Measurements from ENCODE around the gene SLFN5.
"Not testable (repeated sequence)": the region's sequence is repeated elsewhere in the genome, so short reads cannot be mapped to it uniquely, and the experiment has no call there.

The SLFN5 gene

DNA sequence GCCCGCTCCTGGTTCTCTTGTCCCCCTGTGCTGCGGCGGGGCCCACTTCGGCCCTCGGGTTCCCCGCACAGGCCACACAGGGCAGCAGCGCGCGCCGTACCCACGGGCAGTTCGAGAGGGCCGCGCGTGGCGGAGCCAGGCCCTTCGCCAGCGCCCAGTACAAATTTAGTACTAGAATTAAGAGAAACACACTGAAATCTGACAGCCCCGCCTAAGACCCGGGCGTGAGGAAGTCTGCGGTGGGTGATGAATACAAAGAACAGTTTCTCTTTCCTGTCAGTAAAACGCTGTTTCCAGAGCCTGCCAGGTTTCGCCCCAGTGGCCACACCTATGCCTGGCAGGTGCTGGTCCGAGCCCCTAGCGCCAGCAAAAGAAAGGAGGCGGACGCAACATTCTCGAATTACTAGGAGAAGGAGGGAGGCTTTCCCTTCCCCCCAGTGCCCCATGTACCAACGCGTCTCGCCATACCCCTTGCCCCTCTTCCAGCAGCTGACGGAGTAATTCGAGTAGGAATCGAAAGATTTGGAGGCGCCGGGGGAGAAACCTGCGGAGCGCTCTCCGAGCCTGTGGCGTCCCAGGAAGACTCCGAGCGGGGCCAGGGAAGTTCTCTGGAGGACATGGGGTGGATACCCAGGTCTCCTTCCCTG, 591 bp upstream of the SLFN5 start:
- peak; percentile 79 for DNase-seq (ENCODE audit: low read depth)

DNA sequence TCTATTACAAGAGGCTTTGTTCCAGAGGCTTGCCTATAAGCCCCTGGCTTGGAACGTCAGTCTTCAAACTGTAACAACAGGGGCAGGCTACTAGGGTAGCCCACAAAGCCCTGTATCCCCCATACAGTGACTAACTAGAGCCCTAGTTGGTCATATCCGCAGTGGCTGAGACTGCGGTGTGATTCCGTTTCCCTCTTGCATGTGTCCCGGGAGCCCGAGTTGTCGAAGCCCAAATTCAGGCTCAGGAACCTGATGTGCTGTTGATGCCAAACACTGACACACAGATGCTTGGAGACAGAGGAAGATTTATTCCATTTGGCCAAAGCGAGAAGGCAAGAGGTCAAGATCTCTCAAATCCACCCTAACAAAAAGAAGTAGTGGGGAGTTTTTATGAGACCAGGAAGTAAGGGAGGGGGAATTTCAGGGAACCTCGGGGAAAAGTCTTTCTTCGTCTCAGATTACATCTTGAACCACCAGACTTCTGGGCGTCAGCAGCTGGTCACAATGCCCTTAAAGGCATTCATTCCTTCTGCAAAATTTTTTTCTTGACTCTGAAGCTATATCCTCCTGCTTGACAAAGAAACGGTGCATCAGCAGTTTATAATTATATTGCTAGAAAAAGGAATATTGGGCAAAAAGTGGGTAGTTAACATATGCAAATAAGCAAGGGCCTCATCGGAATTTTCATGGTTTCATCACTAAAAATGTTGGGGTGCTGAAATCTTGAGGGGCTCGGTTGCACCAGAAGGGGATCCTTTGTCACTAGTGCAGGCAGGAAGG, 879 bp downstream of the SLFN5 start:
- peak; percentile 38 for DNase-seq (ENCODE audit: low read depth)

DNA sequence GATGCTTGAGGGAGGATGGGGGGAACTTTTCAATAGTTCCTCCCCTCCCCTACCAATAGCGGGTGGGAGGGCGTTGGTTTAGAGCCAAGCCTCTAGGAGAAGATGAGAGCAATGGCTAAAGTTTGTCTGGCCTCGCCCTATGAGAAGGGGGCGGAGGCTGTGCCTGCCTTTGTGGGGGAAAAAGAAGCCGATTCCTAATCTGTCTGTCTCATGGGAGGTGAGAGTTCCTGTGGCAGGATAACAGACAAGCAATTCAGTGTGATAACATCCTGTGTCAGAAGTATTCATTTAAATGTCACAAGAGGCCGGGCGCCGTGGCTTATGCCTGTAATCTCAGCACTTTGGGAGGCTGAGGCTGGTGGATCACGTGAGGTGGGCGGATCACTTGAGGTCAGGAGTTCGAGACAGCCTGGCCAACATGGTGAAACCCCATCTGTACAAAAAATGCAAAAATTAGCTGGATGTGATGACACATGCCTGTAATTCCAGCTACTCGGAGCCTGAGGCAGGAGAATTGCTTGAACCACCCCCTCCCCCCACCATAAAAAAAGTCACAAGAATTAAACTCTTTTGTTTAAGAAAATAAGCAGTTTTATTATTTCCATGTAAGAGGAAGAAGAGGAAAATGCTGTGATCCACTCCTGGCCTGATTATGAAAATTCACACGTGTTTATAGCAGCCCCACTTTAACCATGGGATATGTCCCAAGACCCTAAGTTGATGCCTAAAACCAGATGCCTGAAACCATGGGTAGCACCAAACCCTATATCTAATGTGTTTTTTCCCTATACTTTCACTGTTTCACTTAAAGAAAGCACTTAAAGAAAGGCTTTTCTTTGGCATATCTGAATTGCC, 1.7 kb downstream of the SLFN5 start:
- DNase-seq (ENCODE audit: low read depth) = peak; percentile 83

GRCh38 chr17:35245196-35245486, 2.3 kb downstream of the SLFN5 start:
- DNase-seq (ENCODE audit: low read depth) = no peak

DNA sequence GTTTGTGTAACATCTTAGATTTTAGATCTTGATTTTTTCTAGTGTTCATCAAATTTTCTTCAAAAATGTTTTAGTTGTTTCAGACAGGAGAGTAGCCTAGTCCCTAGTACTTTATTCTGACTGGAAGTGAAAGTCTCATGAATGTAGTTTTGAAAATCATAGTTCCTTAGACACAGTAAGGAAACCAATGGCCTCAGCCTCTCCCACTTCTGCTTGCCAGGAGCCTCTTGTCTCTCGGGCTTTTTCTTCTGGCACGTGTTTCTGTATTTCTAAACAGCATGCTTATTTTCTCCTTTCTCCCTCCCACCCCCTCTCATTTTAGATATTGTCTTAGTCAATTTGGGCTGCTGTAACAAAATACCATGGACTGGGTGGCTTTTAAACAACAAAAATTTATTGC, 9.8 kb downstream of the SLFN5 start:
- DNase-seq (ENCODE audit: low read depth) = no peak

- DNase-seq (ENCODE audit: low read depth) = no peak
These were observed 11.4 kb downstream of the SLFN5 start for GRCh38 chr17:35254107-35254773.

- DNase-seq (ENCODE audit: low read depth) = no peak
These were observed 12.4 kb downstream of the SLFN5 start for GRCh38 chr17:35255316-35255715.

DNA sequence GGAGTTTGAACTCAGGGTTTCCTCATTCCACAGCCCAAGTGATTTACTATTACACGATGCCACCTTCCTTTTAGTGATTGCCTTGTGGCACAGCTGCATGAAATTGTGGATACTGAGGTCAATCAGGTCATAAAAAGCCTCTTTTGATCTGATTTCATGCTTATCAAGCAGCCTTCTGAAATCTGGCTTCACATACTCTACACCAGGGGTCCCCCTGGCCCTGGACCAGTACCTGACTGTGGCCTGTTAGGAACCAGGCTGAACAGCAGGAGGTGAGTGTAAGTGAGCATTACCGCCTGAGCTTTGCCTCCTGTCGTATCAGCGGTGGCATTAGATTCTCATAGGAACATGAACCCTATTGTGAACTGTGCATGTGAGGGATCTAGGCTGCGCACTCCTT, 13.8 kb downstream of the SLFN5 start:
- DNase-seq (ENCODE audit: low read depth) = no peak

GRCh38 chr17:35257208-35257659, 14.4 kb downstream of the SLFN5 start:
- no peak for DNase-seq (ENCODE audit: low read depth)

DNA sequence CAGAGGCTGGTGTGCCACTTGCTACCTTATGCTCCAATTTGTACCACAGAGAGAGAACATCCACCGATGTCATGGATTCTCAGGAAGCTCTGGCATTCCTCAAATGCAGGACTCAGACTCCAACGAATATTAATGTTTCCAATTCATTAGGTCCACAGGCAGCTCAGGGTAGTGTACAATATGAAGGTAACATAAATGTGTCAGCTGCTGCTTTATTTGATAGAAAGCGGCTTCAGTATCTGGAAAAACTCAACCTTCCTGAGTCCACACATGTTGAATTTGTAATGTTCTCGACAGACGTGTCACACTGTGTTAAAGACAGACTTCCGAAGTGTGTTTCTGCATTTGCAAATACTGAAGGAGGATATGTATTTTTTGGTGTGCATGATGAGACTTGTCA, 16.1 kb downstream of the SLFN5 start:
- DNase-seq (ENCODE audit: low read depth) = no peak

DNA sequence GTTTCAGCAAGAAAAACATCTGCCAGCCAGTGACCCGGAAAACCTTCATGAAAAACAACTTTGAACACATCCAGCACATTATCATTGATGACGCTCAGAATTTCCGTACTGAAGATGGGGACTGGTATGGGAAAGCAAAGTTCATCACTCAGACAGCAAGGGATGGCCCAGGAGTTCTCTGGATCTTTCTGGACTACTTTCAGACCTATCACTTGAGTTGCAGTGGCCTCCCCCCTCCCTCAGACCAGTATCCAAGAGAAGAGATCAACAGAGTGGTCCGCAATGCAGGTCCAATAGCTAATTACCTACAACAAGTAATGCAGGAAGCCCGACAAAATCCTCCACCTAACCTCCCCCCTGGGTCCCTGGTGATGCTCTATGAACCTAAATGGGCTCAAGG, 22.2 kb downstream of the SLFN5 start:
- DNase-seq (ENCODE audit: low read depth) = no peak

GRCh38 chr17:35265566-35266141, 22.8 kb downstream of the SLFN5 start:
- DNase-seq (ENCODE audit: low read depth) = no peak

- DNase-seq (ENCODE audit: low read depth) = not testable (repeated sequence)
These were observed 31.5 kb downstream of the SLFN5 start for GRCh38 chr17:35274167-35275066.

DNA sequence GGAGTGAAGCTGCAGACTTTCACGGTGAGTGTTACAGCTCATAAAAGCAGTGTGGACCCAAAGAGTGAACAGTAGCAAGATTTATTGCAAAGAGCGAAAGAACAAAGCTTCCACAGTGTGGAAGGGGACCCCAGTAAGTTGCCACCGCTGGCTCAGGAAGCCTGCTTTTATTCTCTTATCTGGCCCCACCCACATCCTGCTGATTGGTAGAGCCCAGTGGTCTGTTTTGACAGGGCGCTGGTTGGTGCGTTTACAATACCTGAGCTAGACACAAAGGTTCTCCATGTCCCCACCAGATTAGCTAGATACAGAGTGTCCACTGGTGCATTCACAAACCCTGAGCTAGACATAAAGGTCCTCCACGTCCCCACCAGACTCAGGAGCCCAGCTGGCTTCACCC, 35.6 kb downstream of the SLFN5 start:
- not testable (repeated sequence) for DNase-seq (ENCODE audit: low read depth)

DNA sequence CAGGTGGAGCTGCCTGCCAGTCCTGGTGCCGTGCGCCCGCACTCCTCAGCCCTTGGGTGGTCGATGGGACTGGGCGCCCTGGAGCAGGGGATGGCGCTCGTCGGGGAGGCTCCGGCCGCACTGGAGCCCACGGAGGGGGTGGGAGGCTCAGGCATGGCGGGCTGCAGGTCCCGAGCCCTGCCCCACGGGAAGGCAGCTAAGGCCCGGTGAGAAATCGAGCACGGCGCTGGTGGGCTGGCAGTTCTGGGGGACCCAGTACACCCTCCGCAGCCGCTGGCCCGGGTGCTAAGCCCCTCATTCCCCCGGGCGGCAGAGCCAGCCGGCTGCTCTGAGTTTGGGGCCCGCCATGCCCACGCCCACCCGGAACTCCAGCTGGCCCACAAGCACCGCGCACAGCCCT, 36.0 kb downstream of the SLFN5 start:
- DNase-seq (ENCODE audit: low read depth) = not testable (repeated sequence)

DNA sequence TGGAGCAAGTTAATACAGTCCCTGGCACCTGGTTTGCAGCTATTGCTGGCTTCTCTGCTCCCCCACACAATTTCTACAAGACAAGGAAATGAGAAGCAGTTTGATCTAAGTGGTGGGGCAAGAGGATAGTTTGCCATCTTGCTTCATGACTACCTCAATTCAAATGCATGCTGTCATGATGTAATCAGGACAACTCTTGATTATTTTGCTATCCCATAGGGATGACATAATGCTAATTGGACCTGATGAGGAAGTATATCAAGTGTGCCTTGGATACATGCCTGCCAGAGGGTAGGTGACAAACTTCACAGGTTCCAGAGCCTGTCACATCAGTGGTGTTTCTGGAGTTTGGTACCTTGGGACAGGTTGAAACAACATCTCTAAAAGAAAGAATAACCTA, 40.9 kb downstream of the SLFN5 start:
- DNase-seq (ENCODE audit: low read depth) = no peak

- no peak for DNase-seq (ENCODE audit: low read depth)
These were observed 42.1 kb downstream of the SLFN5 start for GRCh38 chr17:35284955-35285354.

DNA sequence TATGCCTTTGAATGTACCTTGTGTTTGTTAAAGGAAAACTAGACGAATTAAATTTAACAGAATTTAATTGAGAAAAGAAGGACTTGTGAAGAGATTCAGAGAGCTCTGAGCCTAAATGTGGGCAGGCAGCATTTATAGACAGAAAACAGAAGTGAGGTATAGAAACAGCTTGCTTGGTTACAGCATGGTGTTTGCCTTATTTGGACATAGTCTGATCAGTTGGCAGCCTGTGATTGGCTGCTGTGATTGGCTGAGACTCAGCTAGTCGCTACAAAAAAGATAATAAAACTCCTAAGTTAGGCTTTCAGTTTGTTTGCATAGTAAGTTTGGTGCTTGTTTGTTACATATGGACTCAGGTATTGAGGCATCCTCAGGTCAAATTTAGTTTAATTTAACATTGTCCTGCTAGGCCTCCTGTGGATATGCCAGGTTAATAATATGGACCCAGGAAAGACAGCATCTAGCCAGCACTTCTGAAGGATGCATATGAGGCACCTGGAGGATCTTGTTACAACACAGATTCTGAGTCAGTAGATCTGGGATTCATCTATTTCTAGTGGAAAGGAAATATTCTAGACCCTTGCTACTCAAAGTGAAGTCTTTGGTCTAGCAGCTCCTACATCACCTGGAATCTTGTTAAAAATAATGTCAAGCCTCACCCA, 43.4 kb downstream of the SLFN5 start:
- DNase-seq (ENCODE audit: low read depth) = no peak

DNA sequence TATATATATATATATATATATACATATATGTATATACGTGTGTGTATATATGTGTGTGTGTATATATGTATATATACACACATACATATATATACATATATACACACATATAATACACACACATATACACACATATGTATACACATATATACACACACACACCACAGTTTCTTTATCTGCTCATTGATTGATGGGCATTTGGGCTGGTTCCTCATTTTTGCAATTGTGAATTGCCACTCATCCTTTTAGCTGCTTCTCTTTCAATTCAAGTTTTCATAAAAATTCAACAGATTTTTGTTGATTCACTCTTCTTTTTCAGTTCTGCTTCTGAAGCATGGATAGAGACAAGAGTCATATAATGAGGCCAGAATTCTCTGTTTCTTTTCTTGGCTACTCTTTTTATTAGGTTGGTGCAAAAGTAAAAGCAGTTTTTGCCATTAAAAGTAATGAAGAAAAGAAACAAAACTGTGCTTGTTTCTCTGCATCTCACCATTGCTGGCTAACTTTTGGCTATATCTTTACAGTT, 44.5 kb downstream of the SLFN5 start:
- no peak for DNase-seq (ENCODE audit: low read depth)

DNA sequence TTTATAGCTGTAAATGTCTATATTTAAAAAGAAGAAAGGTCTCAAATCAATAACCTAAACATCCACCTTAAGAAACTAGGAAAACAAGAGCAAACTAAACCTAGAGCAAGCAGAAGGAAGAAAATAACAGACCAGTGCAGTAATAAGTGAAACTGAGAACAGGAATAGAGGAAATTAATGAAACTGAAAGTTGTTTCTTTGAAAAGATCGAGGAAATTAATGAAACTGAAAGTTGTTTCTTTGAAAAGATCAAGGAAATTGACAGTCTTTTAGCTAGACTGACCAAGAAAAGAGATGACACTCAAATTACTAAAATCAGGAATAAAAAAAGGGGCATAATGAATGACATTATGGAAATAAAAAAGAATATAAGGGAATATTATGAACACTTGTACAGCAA, 46.4 kb downstream of the SLFN5 start:
- DNase-seq (ENCODE audit: low read depth) = no peak

Data from activated T-cell treated with anti-CD3 and anti-CD28 coated beads for 48 hours (primary cell).